Stimulated activated CD8-positive, alpha-beta memory T cell treated with anti-CD3 and anti-CD28 coated beads, Interleukin-7, amount 100 ng/mL, for 48 hours (primary cell): ENCODE data around the gene CNST.
"Not testable (repeated sequence)": the region's sequence is repeated elsewhere in the genome, so short reads cannot be mapped to it uniquely, and the experiment has no call there.

ENCODE experiments used
- DNase-seq, 2 donors: peaks; one replicate each; pipeline ENCODE4 v3.0.0-alpha.2; 2020; ENCODE audit warnings: low read depth in 1 of 2; ENCODE audit errors: extremely low read depth in 1 of 2

CNST gene

GRCh38 chr1:246698466-246699094 is 132.3 kb downstream of the CNST start:
- DNase-seq = no peak

- peak; percentile 38 to 81 for DNase-seq
Observed at GRCh38 chr1:246699095-246699735, 133.0 kb downstream of the CNST start.

- DNase-seq = no peak
Observed at GRCh38 chr1:246703581-246703980, 137.3 kb downstream of the CNST start.

- no peak for DNase-seq
Observed at GRCh38 chr1:246705368-246705767, 139.1 kb downstream of the CNST start.

GRCh38 chr1:246708166-246708565 is 141.9 kb downstream of the CNST start:
- DNase-seq = no peak

GRCh38 chr1:246709196-246709595 is 142.9 kb downstream of the CNST start:
- DNase-seq = no peak

GRCh38 chr1:246709835-246710234 is 143.6 kb downstream of the CNST start:
- DNase-seq = no peak

- DNase-seq = no peak
Observed at GRCh38 chr1:246711548-246712003, 145.3 kb downstream of the CNST start.

- not testable (repeated sequence) for DNase-seq
Observed at GRCh38 chr1:246712428-246712827, 146.2 kb downstream of the CNST start.
